Calu3 (cell line): ENCODE data around the gene APP. TPM values are rescaled to one million over a fixed set of nuclear protein-coding genes. Genes with fewer than 3 reads are reported as not detected.

Experiments used
- Bru-seq: library from RNA; stranded (reverse); fragments of 400-500 nt; gene quantifications from one replicate; lab custom pipeline; 2021; lab: Mats Ljungman, UMichigan
- BruChase-seq, 2 experiments: library from RNA; stranded (reverse); fragments of 400-500 nt; gene quantifications; one replicate each; lab custom pipeline; 2021; lab: Mats Ljungman, UMichigan
- BruUV-seq: library from RNA; stranded (reverse); fragments of 400-500 nt; replicated peaks from 2 replicates; lab custom pipeline; 2021; lab: Mats Ljungman, UMichigan
- CTCF ChIA-PET: fragments of 300-600 bp; sonication (Branson Sonifier 250); formaldehyde crosslinking; loops from one replicate; lab custom pipeline; 2022; ENCODE audit warnings: antibody characterized with exemption; lab: Charles Lee
- DNase-seq: peaks from one replicate; pipeline ENCODE4 v3.0.0; 2022
- H3K27ac Mint-ChIP-seq: one replicate; pipeline ENCODE4 v1.8.0; 2022; ENCODE audit warnings: mixed read lengths; ENCODE audit not compliant: unreplicated experiment
- H3K27me3 Mint-ChIP-seq: one replicate; pipeline ENCODE4 v1.8.0; 2022; ENCODE audit warnings: mixed read lengths; ENCODE audit not compliant: unreplicated experiment
- H3K36me3 Mint-ChIP-seq: one replicate; pipeline ENCODE4 v1.8.0; 2022; ENCODE audit warnings: mild to moderate bottlenecking, moderate library complexity, mixed read lengths; ENCODE audit not compliant: insufficient read depth, unreplicated experiment
- H3K4me1 Mint-ChIP-seq: one replicate; pipeline ENCODE4 v1.8.0; 2022; ENCODE audit warnings: mild to moderate bottlenecking, low read depth, mixed read lengths; ENCODE audit not compliant: unreplicated experiment
- H3K4me3 Mint-ChIP-seq: one replicate; pipeline ENCODE4 v1.8.0; 2022; ENCODE audit warnings: mild to moderate bottlenecking, low read depth, moderate library complexity, mixed read lengths; ENCODE audit not compliant: unreplicated experiment
- H3K9me3 Mint-ChIP-seq: one replicate; pipeline ENCODE4 v1.8.0; 2022; ENCODE audit warnings: low read depth, mixed read lengths; ENCODE audit not compliant: unreplicated experiment
- intact Hi-C: fragments of 100-400 bp; cut with micrococcal nuclease; formaldehyde crosslinking; loops from one replicate; pipeline ENCODE4 v1.10.0; 2022; ENCODE audit not compliant: unreplicated experiment
- long read RNA-seq: library from polyadenylated mRNA; stranded (forward); transcript quantifications from one replicate; pipeline ENCODE4 v2.0.0, GENCODE V29; 2022
- total RNA-seq: library from RNA; stranded (reverse); gene quantifications from 2 replicates; pipeline ENCODE4 v1.2.3, GENCODE V29; 2022
- TF ChIP-seq, protein P1 (sequence below): fragments of 200-600 bp; IDR thresholded peaks from one replicate; pipeline ENCODE4 v1.8.0; 2022; ENCODE audit warnings: antibody characterized with exemption; ENCODE audit not compliant: unreplicated experiment

APP gene
- total RNA-seq (534 and 566 TPM in 2 replicates), Bru-seq, nascent RNA (percentile 91 among the genes with signal in this experiment), BruChase-seq, experiment 1, labeled RNA remaining after a 6-hour chase (percentile 85 among the genes with signal in this experiment), BruChase-seq, experiment 2, labeled RNA remaining after a 2-hour chase (percentile 75 among the genes with signal in this experiment)
- long read RNA-seq, transcript APP-204 (17 exons, 3,543 nt), result minor isoform, 17 of 253 reads
- long read RNA-seq, transcript APP-201 (18 exons, 3,467 nt), result major isoform, 32 of 253 reads
- long read RNA-seq, partial matches to known transcripts, result 38 of 253 reads
- long read RNA-seq, other reads (novel, unspliced or antisense), result 162 of 253 reads

DNA sequence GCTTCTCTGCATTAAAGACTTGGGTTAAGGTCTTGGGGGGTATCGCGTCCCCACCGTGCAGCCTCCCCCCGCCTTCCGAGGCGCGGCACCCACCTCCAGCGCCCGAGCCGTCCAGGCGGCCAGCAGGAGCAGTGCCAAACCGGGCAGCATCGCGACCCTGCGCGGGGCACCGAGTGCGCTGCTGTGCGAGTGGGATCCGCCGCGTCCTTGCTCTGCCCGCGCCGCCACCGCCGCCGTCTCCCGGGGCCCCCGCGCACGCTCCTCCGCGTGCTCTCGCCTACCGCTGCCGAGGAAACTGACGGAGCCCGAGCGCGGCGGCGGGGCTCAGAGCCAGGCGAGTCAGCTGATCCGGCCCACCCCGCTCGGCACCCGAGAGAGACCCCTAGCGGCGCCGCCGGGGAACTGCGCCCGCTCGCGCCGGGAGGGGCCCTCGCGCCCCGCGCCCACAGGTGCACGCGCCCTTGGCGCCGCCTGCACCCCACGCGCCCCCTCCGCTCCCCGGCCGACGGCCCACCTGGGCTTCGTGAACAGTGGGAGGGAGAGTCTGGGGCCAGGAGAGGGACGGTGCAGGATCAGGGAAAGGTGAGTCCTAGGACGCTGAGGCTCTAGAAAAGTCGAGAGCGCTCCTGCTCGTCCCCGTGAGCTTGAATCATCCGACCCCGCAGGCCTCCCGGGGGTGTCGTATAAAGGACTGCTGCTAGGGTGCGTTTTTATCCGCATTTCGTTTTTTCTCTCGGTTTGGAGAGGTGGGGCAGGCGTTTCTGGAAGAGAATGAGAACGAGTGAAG lies at the start of gene APP:
APP (minus strand) TSS at position 300 of the 787 bp plus-strand sequence; CDS start at position 150, 150 bp downstream.
- peaks cover 21% of the 10 kb centered on the region for H3K4me1 Mint-ChIP-seq
- peak; percentile 88 for DNase-seq
- peak within 1 kb of the TSS; percentile 53 for H3K27ac Mint-ChIP-seq
- TF ChIP-seq, protein P1, sequence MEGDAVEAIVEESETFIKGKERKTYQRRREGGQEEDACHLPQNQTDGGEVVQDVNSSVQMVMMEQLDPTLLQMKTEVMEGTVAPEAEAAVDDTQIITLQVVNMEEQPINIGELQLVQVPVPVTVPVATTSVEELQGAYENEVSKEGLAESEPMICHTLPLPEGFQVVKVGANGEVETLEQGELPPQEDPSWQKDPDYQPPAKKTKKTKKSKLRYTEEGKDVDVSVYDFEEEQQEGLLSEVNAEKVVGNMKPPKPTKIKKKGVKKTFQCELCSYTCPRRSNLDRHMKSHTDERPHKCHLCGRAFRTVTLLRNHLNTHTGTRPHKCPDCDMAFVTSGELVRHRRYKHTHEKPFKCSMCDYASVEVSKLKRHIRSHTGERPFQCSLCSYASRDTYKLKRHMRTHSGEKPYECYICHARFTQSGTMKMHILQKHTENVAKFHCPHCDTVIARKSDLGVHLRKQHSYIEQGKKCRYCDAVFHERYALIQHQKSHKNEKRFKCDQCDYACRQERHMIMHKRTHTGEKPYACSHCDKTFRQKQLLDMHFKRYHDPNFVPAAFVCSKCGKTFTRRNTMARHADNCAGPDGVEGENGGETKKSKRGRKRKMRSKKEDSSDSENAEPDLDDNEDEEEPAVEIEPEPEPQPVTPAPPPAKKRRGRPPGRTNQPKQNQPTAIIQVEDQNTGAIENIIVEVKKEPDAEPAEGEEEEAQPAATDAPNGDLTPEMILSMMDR, result peak; percentile 90
- no TSS peak for BruUV-seq
- intact Hi-C loops, result no loop called here
- H3K36me3 Mint-ChIP-seq, result peaks cover 54% of the 10 kb centered on the region
- no peaks in the 10 kb centered on the region for H3K27me3 Mint-ChIP-seq
- H3K9me3 Mint-ChIP-seq, result no peaks in the 10 kb centered on the region
- CTCF ChIA-PET, result no interaction called here
- peak within 1 kb of the TSS; percentile 93 for H3K4me3 Mint-ChIP-seq

GRCh38 chr21:26212220-26212619 lies 41.6 kb upstream of the APP start:
- no peaks in the 10 kb centered on the region for H3K27me3 Mint-ChIP-seq
- no peaks in the 10 kb centered on the region for H3K9me3 Mint-ChIP-seq
- intact Hi-C loops, result no loop called here
- DNase-seq, result peak; percentile 21
- TF ChIP-seq, protein P1, result no peak
- no peak overlapping the region for H3K27ac Mint-ChIP-seq
- peak overlapping the region; percentile 24 for H3K4me3 Mint-ChIP-seq
- no TSS peak for BruUV-seq
- H3K36me3 Mint-ChIP-seq, result no peaks in the 10 kb centered on the region
- CTCF ChIA-PET, result no interaction called here
- no peaks in the 10 kb centered on the region for H3K4me1 Mint-ChIP-seq

GRCh38 chr21:26210614-26211013 lies 40.0 kb upstream of the APP start:
- Mint-ChIP-seq H3K36me3 (no peaks in the 10 kb centered on the region), H3K4me3 (no peak overlapping the region), H3K9me3 (no peaks in the 10 kb centered on the region), H3K4me1 (no peaks in the 10 kb centered on the region), H3K27me3 (no peaks in the 10 kb centered on the region), H3K27ac (no peak overlapping the region)
- intact Hi-C loops, result no loop called here
- TF ChIP-seq, protein P1, result no peak
- CTCF ChIA-PET, result no interaction called here
- DNase-seq, result no peak
- no TSS peak for BruUV-seq

- TF ChIP-seq, protein P1, result no peak
- DNase-seq, result no peak
- CTCF ChIA-PET, result no interaction called here
Observed at GRCh38 chr21:26207021-26207420, 36.5 kb upstream of the APP start.

More at GRCh38 chr21:26207021-26207420, 36.5 kb upstream of the APP start:
- H3K36me3 Mint-ChIP-seq, result peaks cover 5% of the 10 kb centered on the region
- no peaks in the 10 kb centered on the region for H3K9me3 Mint-ChIP-seq
- no peak overlapping the region for H3K27ac Mint-ChIP-seq
- intact Hi-C loops, result no loop called here
- H3K4me1 Mint-ChIP-seq, result no peaks in the 10 kb centered on the region
- no peak overlapping the region for H3K4me3 Mint-ChIP-seq
- no peaks in the 10 kb centered on the region for H3K27me3 Mint-ChIP-seq
- no TSS peak for BruUV-seq
